Measurements from ENCODE around the gene GAS7. TPM values are rescaled to one million over a fixed set of nuclear protein-coding genes. Genes with fewer than 3 reads are reported as not detected.

GAS7 gene
- total and polyA plus RNA-seq, 8 donors: 4.1 to 185 (median 30.5) TPM

- Histone ChIP-seq H3K27ac (peak overlapping the region in 1 of 5 donors; percentile 57), H3K36me3 (no peaks in the 10 kb centered on the region), H3K27me3 (no peaks in the 10 kb centered on the region), H3K9me3 (peaks cover 0 to 18% (median 13%) of the 10 kb centered on the region in 4 donors), H3K4me1 (peaks cover 0 to 39% (median 16%) of the 10 kb centered on the region in 4 donors), H3K4me3 (no peak overlapping the region)
- intact Hi-C loops (cut with DNase I; ENCODE audit: low total_unique reads): no loop called here
- WGBS, 5 donors: 63 to 80% (median 69%) methylated on average over 2 to 6 of the region's 6 CpGs
- TF ChIP-seq POLR2A (IDR thresholded peaks at IDR 0.05) (no peak), POLR2AphosphoS5 (IDR thresholded peaks at IDR 0.05) (no peak), CTCF (IDR thresholded peaks at IDR 0.05) (no peak), EP300 (IDR thresholded peaks at IDR 0.05) (no peak)
- peak in 1 of 2 donors; percentile 53 for DNase-seq
These were observed 110.0 kb downstream of the GAS7 start for GRCh38 chr17:10088444-10088843.

- Histone ChIP-seq H3K27me3 (no peaks in the 10 kb centered on the region), H3K4me1 (peaks cover 0 to 39% (median 16%) of the 10 kb centered on the region in 4 donors), H3K9me3 (peaks cover 0 to 13% (median 9%) of the 10 kb centered on the region in 4 donors), H3K4me3 (no peak overlapping the region), H3K27ac (peak overlapping the region in 2 of 5 donors; percentile 1 to 8), H3K36me3 (no peaks in the 10 kb centered on the region)
- WGBS, 5 donors: 47 to 69% (median 57%) methylated on average over 3 of the region's 3 CpGs
- no peak for TF ChIP-seq POLR2AphosphoS5 (IDR thresholded peaks at IDR 0.05)
- intact Hi-C loops (cut with DNase I; ENCODE audit: low total_unique reads): no loop called here
- DNase-seq: peak in 1 of 2 donors; percentile 25
These were observed 111.1 kb downstream of the GAS7 start for GRCh38 chr17:10087355-10087754.

- Histone ChIP-seq H3K9me3 (peaks cover 0 to 10% (median 9%) of the 10 kb centered on the region in 4 donors), H3K27ac (no peak overlapping the region), H3K36me3 (no peaks in the 10 kb centered on the region), H3K4me1 (peaks cover 0 to 21% (median 8%) of the 10 kb centered on the region in 4 donors), H3K27me3 (no peaks in the 10 kb centered on the region), H3K4me3 (no peak overlapping the region)
- intact Hi-C loops (cut with DNase I; ENCODE audit: low total_unique reads): no loop called here
- TF ChIP-seq POLR2A (IDR thresholded peaks at IDR 0.05) (no peak), POLR2AphosphoS5 (IDR thresholded peaks at IDR 0.05) (no peak), EP300 (IDR thresholded peaks at IDR 0.05) (no peak), CTCF (IDR thresholded peaks at IDR 0.05) (no peak)
- 91 to 99% (median 96%) methylated on average over 3 of the region's 3 CpGs for WGBS, 5 donors
- DNase-seq: no peak
These were observed 114.5 kb downstream of the GAS7 start for GRCh38 chr17:10083864-10084263.

GRCh38 chr17:10082795-10083194 is 115.6 kb downstream of the GAS7 start:
- intact Hi-C loops (cut with DNase I; ENCODE audit: low total_unique reads): no loop called here
- Histone ChIP-seq H3K9me3 (peaks cover 0 to 10% (median 9%) of the 10 kb centered on the region in 4 donors), H3K36me3 (no peaks in the 10 kb centered on the region), H3K27me3 (no peaks in the 10 kb centered on the region), H3K27ac (no peak overlapping the region), H3K4me1 (peaks cover 0 to 14% (median 5%) of the 10 kb centered on the region in 4 donors), H3K4me3 (no peak overlapping the region)
- TF ChIP-seq POLR2AphosphoS5 (IDR thresholded peaks at IDR 0.05) (no peak), CTCF (IDR thresholded peaks at IDR 0.05) (no peak), EP300 (IDR thresholded peaks at IDR 0.05) (no peak), POLR2A (IDR thresholded peaks at IDR 0.05) (no peak)
- 84 to 94% (median 91%) methylated on average over 2 of the region's 2 CpGs for WGBS, 5 donors
- DNase-seq: no peak

DNA sequence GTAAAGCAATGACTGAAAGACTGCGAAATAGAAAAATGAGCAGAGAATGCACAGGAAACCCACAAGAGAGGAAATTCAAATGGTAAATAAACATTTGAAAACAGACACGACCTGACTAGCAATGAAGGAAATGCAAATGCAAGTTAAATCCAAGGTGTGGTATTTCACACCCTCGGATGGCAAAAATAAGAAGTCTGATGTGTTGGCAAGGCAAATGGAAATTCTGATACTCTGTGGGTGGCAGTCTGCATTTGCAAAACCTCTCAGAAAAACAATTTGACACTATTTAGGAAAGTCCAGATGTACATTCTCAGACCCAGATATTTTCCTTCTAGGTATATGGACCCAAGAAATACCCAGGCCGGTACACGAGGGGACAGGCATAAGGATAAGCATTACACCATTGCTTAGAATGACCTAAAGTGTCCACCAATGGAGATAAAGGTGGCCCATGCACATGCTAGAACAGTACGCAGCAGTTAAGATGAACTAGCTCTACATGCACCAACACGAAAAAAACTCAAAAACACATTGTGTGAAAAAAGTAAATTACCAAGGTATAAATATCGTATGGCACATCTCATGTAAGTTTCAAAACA is 116.7 kb downstream of the GAS7 start:
- peaks cover 0 to 10% (median 1%) of the 10 kb centered on the region in 4 donors for H3K4me1 ChIP-seq
- intact Hi-C loops (cut with DNase I; ENCODE audit: low total_unique reads): no loop called here
- no peaks in the 10 kb centered on the region for H3K27me3 ChIP-seq

More for the DNA sequence above, 116.7 kb downstream of the GAS7 start:
- Histone ChIP-seq H3K36me3 (no peaks in the 10 kb centered on the region), H3K9me3 (peaks cover 0 to 14% (median 12%) of the 10 kb centered on the region in 4 donors), H3K4me3 (no peak overlapping the region), H3K27ac (no peak overlapping the region)
- 62 to 72% (median 66%) methylated on average over 8 of the region's 8 CpGs for WGBS, 5 donors
- TF ChIP-seq POLR2AphosphoS5 (IDR thresholded peaks at IDR 0.05) (no peak), CTCF (IDR thresholded peaks at IDR 0.05) (no peak), EP300 (IDR thresholded peaks at IDR 0.05) (no peak), POLR2A (IDR thresholded peaks at IDR 0.05) (no peak)
- DNase-seq: no peak

Data from stomach (tissue), 9 donors.